Posterior vena cava (tissue), 2 donors: ENCODE results near the gene PTPRQ. TPM values are rescaled to one million over a fixed set of nuclear protein-coding genes. Genes with fewer than 3 reads are reported as not detected.

Source experiments
- DNase-seq: peaks from one replicate; pipeline ENCODE4 v3.0.0-alpha.2; 2020; ENCODE audit warnings: low spot score
- intact Hi-C, 2 donors: fragments of 100-400 bp; cut with DNase I; formaldehyde crosslinking; loops; one replicate each; pipeline versions ENCODE4 v1.14.1 to v1.14.2; 2022 to 2023
- long read RNA-seq, 2 donors: library from polyadenylated mRNA; unstranded; transcript quantifications; one replicate each; pipeline ENCODE4 v2.0.0, GENCODE V29; 2020 to 2021
- total RNA-seq, 2 donors: library from RNA; stranded (reverse); fragmentation: NEBNext Ultra II Directional; extraction: Animal tissue kit (Norgen Biotek cat#: 25700); gene quantifications; one replicate each; pipeline ENCODE4 v1.2.1, GENCODE V29; 2021
- donor health status: DM: yes; HTN: yes; CAD: no.
- donor health status: DM: yes; HTN: yes; CAD: no.

PTPRQ gene, protein sequence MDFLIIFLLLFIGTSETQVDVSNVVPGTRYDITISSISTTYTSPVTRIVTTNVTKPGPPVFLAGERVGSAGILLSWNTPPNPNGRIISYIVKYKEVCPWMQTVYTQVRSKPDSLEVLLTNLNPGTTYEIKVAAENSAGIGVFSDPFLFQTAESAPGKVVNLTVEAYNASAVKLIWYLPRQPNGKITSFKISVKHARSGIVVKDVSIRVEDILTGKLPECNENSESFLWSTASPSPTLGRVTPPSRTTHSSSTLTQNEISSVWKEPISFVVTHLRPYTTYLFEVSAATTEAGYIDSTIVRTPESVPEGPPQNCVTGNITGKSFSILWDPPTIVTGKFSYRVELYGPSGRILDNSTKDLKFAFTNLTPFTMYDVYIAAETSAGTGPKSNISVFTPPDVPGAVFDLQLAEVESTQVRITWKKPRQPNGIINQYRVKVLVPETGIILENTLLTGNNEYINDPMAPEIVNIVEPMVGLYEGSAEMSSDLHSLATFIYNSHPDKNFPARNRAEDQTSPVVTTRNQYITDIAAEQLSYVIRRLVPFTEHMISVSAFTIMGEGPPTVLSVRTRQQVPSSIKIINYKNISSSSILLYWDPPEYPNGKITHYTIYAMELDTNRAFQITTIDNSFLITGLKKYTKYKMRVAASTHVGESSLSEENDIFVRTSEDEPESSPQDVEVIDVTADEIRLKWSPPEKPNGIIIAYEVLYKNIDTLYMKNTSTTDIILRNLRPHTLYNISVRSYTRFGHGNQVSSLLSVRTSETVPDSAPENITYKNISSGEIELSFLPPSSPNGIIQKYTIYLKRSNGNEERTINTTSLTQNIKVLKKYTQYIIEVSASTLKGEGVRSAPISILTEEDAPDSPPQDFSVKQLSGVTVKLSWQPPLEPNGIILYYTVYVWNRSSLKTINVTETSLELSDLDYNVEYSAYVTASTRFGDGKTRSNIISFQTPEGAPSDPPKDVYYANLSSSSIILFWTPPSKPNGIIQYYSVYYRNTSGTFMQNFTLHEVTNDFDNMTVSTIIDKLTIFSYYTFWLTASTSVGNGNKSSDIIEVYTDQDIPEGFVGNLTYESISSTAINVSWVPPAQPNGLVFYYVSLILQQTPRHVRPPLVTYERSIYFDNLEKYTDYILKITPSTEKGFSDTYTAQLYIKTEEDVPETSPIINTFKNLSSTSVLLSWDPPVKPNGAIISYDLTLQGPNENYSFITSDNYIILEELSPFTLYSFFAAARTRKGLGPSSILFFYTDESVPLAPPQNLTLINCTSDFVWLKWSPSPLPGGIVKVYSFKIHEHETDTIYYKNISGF (N-terminal part only)
- total RNA-seq: 1 to 10 TPM in 1 of 2 donors, under 1 TPM in 1; 0.67 to 1.5 TPM
- long read RNA-seq, donor 1, partial matches to known transcripts: 1 of 1 reads
- long read RNA-seq, donor 1, other reads (novel, unspliced or antisense): 0 of 1 reads
- long read RNA-seq, donor 2, partial matches to known transcripts: 0 of 1 reads
- long read RNA-seq, donor 2, other reads (novel, unspliced or antisense): 1 of 1 reads

DNA sequence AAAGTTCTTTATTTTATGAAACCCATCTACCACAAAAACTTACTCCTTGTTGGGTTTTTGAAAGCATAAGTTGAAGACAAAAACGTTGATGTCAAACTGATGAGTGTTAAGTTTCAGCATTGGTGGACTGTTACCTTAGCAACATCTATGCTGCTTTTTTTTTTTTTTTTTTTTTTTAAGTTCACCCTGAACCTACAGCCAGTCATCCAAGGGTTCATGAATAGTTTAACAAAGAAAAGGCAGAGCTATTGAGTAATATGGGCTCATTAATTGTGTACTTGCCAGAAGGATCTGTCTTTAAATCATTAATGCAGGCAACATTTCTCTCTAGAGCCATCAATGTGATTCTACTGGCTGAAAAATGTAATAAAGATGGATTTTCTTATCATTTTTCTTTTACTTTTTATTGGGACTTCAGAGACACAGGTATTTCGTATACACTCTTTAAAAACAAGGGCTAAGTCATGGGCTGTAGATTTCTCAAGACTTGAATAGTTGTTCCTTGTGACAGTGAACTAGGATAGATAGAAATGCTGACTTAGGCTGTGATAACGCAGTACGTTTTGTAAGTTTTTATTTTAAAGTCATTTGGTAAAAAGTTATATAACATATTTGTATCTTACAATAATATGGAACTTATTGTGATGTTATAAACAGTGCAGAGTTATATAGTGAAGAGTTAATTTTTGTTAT, at the start of gene PTPRQ:
Gene PTPRQ (plus strand): TSS at position 262 of the 693 bp plus-strand sequence. CDS start 111 bp downstream, at position 373.
- no peak for DNase-seq
- intact Hi-C loops: no loop called here

DNA sequence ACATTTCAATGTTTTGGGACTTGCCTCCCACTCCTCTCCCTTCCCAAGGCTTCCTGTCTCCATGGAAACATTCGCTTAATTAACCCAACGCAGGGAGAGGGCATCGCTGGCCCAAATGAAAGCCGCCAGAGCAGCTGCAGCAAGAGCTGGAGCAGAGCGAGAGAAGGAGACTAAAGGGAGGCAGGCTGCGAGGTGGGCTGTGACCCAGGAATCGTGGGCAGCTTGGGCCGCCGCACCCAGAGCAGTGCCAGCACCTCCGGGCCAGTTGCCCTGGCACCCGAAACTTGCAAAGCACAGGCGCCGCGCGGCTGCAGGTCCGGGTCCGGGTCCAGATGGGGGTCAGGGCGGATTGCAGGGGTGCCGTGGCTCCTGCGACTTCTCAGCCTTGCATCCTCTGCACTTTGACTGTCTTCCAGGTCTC, 43.5 kb upstream of the PTPRQ start:
- intact Hi-C loops: no loop called here
- DNase-seq: no peak

DNA sequence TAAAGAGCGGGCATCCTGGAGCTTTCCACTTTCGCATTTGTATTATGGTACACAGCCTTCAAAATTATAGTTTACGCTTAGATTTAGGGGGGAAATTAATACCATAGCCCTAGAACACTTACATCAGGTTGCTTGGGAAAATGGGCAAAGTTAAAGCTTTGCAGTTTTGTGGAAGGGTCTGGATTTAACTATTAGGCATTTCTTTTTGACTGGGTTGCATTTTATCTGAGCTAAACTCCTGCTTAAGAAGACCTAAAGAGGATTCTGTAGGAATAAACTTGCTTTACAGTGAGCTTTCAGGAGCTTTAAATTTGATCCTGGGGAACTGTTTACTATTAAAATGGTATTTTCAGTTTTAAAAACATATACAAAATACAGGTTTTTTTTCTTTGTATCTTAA, 42.8 kb upstream of the PTPRQ start:
- no peak for DNase-seq
- intact Hi-C loops: no loop called here

DNA sequence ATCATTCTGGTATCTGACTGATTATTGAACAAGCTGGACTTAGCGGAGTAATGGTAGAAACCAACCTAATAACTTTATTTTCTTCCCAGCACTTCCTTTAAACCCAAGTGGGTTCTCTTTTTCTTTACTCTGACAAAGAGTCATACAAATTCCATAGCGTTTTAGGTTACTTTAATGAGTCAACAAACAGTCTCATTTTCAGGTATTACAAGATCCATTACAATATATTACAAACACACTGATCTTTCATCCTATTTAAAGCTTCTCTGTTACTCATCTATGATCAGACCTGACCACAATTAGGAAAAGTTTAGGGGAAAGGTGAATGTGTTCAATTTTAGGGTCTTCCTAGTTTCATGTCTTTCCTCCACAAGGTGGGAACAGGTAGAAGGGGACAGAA, 39.4 kb upstream of the PTPRQ start:
- intact Hi-C loops: no loop called here
- DNase-seq: no peak

DNA sequence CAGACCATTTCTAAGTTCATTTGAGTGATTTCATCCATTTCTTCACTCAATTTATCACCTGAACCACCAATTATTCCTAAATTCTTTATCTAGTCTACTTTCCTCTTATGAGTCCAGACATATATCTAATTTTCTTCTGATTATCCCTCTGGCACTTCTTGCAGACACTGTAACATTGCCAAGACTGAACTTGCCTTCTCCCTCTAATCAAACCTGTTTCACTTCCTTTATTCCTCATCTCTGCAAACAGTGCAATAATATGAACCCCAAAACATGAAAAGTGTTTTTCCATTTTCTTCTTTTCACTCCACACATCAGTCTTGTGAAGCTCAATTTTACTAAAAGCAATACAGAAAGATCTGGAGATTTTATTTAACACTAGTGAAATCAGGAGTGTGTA, 37.8 kb upstream of the PTPRQ start:
- intact Hi-C loops: no loop called here
- no peak for DNase-seq

DNA sequence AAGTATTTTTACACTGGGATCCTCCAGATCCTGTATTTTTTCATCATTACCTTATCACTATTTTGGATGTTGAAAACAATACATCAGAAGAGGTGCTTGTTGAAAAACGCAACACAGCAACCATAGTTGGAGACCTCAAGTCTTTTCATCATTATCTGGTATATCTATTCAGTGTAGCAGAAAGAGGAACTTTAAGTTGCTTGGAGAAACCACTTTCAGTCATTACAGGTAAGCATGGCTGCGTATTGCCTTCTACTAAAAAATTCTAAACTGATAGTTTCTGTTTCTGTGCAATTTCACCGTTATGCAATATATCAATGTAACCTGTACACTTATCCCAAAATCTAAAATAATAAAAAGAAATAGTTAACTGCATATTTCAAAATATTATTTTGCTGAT, 32.2 kb upstream of the PTPRQ start:
- no peak for DNase-seq
- intact Hi-C loops: loop anchor here in 1 of 2 donors (5.0 to 10.0 kb wide), 2 partner anchors 221 to 353 kb away; no protein-coding TSS in a partner anchor

DNA sequence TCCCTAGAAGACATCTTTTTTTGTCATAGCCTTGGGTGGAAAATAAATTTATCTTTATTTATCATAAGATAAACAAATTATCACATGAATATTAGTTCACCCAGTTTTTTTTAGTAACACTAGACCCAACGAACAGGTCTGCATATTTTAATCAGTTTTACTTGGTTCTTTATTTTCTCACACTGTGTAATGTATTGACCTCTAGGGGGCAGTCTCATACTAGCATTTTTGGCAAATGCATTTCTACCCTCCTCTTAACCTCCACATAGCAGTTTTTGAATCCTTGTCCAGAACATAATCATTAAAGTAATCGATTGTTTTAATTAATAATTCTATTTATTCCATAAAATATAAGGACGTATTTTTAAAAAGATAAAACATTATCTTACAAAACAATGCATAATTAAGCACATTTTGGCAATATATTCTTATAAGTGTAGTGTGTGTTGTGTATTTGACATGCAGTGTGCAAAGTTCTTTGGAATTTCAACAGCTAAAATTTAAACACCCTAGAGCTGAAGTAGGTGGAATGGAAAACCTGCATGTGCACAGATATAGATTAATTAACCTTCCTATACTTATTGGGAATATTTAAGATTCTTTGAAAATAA, 31.6 kb upstream of the PTPRQ start:
- intact Hi-C loops: loop anchor here in 1 of 2 donors (5.0 to 10.0 kb wide), 2 partner anchors 220 to 352 kb away; no protein-coding TSS in a partner anchor
- DNase-seq: no peak

DNA sequence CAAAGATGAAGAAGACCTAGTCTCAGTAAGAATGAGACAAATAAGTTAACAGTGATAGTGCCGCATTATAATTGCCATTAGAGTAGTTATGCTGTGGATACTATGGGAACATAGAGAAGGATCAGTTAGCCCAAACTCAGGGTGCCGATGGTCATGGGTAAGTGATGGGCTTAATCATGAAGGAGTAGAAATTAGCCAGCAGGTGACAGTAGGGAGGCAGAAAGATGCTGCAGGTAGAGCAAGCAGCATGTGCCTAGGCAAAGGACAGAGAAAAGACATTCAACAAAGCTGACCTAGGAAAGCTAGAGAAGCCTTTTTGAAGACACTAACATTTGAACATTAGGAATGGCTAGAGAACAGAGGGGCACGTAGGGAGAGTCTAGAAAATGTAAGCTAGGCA, 30.6 kb upstream of the PTPRQ start:
- intact Hi-C loops: loop anchor here in 1 of 2 donors (5.0 to 10.0 kb wide), 2 partner anchors 219 to 351 kb away; no protein-coding TSS in a partner anchor
- no peak for DNase-seq

DNA sequence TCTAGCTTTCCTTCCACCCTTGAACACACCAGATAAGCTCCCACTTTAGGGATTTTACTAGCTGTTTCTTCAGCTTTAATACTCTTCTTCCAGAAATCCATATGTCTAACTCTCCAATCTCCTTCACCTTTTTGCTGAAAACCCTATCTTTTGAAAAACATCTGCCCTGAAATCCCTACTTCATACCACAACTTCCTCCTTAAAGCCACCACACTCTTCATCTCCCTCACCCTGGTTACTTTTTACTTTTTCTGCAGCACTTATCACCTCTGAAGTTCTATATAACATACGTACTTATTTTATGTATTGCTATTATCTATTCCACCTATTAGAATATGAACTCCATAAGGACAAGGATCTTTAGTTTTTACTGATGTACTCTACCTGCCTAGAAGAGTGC, 28.6 kb upstream of the PTPRQ start:
- intact Hi-C loops: loop anchor here in 1 of 2 donors (10.0 kb wide), 1 partner anchor 349 kb away; no protein-coding TSS in a partner anchor
- no peak for DNase-seq

DNA sequence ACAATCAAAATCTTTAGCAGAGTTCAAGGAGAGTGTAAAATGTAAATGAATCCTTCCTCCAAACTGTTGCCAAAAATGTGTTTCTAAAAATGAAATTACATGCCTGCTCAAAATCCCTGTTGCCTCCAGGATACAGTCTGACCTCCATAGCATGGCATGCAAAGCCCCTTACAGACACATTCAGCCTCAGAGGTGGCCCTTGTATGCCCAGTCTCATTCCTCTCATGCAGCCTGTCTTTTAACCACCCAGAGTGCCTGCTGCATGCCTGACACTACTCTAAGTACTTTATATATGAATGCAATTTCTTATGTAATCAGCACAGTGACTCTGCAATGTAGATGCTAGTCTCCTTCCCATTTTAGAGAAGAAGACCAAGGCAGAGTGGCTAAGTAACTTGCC, 24.4 kb upstream of the PTPRQ start:
- intact Hi-C loops: loop anchor here in 1 of 2 donors (10.0 kb wide), 1 partner anchor 345 kb away; no protein-coding TSS in a partner anchor
- DNase-seq: no peak

DNA sequence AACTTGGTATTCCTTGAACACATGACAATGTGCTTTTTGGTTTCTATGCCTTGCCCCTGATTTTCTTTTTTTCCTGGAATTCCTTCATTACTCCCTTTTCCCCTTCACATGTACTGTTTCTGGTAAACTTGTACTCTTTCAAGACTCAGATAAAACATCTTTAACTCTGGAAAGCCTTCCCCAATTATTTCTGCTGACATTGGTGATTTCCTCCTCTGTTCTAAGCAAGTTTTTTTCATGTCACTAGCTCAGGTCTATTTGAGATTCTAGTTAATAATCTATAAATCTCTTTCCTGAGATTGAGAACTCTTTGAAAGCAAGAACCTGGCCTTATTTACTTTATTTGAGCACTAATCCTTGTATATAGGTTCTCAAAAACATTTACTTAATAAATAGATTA, 24.0 kb upstream of the PTPRQ start:
- intact Hi-C loops: no loop called here
- no peak for DNase-seq

DNA sequence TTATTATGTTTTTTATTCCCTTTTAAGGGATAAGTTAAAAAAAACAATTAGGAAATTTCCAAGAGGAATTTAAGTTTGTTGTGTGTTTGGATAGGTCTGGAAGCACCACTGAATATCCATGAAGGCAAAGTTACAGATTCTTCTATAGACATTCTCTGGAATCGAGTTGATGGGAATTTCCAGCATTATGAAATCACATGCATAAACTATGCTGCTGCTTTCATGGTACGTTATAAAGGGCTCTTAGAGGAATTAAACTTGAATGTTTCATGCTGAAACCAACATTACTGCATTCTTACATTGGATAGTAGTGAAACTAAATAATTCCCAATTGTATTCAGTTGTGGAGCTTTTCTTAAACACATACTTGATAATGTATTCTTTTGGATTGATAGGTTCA, 21.5 kb upstream of the PTPRQ start:
- DNase-seq: no peak
- intact Hi-C loops: no loop called here

DNA sequence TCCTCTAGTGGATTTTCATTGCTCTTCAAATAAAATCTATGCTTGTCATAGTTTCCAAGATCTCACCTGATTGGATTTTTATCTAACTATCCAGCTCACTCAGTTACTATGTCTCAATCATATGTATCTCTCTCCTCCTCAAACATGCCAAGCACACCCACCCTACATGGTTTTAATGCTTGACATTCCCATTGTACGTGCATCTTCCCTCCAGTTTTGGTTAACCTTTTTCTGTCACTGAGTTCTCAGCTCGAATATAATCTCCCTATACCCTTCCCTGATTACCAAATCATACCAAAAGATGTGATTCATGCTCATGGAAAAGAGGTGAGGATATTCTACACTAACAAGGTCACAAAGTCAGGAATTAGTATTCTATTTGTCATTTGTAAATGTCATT, 12.0 kb upstream of the PTPRQ start:
- intact Hi-C loops: no loop called here
- DNase-seq: no peak

DNA sequence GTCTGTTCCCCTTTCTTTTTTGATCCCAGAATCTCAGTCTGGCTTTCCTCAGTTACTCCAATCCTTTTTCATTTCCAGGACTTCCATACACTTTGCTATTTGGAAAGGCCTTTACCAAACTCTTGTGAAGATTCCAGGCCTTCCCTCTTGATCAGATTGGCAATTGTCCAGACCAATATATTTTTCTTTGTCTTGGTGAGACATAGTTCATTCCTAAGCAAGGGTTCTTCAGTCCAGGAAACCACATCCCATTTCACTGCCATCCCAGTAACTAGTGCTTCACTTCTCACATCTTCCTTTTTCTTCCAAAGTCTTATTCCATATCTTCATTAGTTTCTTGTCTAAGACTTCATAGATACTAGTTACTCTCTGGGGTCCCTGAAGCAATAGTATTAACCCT, 2.1 kb upstream of the PTPRQ start:
- intact Hi-C loops: no loop called here
- no peak for DNase-seq

DNA sequence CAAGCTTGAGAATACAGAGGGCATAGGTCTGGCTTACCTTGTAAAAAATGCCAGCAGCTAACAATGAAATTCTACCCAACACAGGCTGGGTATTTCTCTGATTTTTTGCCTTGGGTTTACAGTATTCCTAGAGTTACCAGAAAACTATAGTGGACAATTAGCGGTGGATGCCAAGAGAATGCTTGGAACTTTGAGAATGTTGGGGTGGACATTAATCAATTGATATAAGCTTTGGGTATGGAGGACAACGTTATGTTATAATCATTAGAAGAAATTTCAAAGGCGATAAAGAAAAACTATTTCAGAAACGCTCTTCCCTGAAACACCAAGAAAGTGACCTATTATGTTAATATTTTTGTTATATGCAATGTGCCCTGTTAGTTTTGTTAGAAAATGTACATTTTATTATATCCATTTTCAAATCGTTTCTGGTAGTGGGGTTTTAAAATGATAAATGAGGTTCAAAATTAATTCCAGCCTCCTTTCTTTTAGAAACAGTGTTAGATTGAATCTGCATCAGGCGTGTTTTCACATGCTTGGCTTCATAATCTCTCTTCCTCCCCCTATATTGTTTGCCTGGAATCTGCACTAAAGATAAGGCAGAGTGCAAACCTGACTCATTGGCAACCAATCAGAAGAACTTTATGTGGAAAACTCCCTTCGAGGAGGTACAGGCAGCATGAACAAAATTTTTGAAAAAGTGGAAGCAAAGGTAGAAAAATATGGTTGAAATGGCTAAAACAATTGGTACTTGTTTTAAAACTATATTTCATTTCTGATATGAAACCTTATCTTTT, 1.4 kb upstream of the PTPRQ start:
- no peak for DNase-seq
- intact Hi-C loops: no loop called here

DNA sequence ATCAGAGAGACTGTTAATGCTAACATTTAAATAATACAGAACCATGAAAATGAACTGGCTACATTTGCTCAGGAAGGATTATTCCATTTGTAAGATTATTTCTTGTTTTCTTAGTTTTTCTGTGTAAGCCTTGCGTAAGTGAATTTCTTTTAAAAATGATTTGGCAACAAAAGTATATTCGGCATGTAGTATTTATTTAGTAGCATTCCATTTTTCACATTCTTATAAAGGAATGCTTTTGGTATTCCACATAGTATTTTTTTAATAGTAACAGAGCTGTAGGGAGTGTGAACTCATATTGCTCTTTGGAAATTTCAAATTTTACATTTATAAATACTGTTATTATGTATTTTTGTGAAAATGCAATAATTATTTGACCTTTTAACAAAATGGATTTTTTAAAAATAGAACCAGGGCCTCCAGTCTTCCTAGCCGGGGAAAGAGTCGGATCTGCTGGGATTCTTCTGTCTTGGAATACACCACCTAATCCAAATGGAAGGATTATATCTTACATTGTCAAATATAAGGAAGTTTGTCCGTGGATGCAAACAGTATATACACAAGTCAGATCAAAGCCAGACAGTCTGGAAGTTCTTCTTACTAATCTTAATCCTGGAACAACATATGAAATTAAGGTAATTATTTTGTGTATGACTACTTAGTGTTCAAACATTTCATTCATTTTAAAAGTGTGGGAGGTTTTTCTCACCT, 1.2 kb downstream of the PTPRQ start:
- intact Hi-C loops: no loop called here

More for the DNA sequence above, 1.2 kb downstream of the PTPRQ start:
- DNase-seq: no peak
